ENCODE data around the gene MRPL37.

MRPL37 gene

GRCh38 chr1:54240741-54241335, 40.9 kb downstream of the MRPL37 start:
- no peak overlapping the region for H3K4me3 ChIP-seq (ENCODE audit: low read depth, low read length)
- H3K27me3 ChIP-seq (ENCODE audit: insufficient read depth, low read depth, severe bottlenecking) = no peaks in the 10 kb centered on the region
- no peak for TF ChIP-seq CTCF (IDR thresholded peaks at IDR 0.05; ENCODE audit: low read depth, low read length)
- H3K36me3 ChIP-seq = peaks cover 91% of the 10 kb centered on the region
- no peak for DNase-seq
- H3K9me3 ChIP-seq (ENCODE audit: severe bottlenecking) = no peaks in the 10 kb centered on the region
- peak overlapping the region; percentile 29; the same call in 1 of the 2 replicates for H3K27ac ChIP-seq

- H3K9me3 ChIP-seq (ENCODE audit: severe bottlenecking) = no peaks in the 10 kb centered on the region
- DNase-seq = no peak
- H3K27me3 ChIP-seq (ENCODE audit: insufficient read depth, low read depth, severe bottlenecking) = no peaks in the 10 kb centered on the region
- H3K4me3 ChIP-seq (ENCODE audit: low read depth, low read length) = no peak overlapping the region
- peaks cover 88% of the 10 kb centered on the region for H3K36me3 ChIP-seq
- no peak overlapping the region for H3K27ac ChIP-seq
- TF ChIP-seq CTCF (IDR thresholded peaks at IDR 0.05; ENCODE audit: low read depth, low read length) = no peak
Measured at GRCh38 chr1:54241364-54241763, 41.4 kb downstream of the MRPL37 start.

- no peaks in the 10 kb centered on the region for H3K27me3 ChIP-seq (ENCODE audit: insufficient read depth, low read depth, severe bottlenecking)
- H3K9me3 ChIP-seq (ENCODE audit: severe bottlenecking) = no peaks in the 10 kb centered on the region
- TF ChIP-seq CTCF (IDR thresholded peaks at IDR 0.05; ENCODE audit: low read depth, low read length) = no peak
- H3K27ac ChIP-seq = no peak overlapping the region
- DNase-seq = no peak
- H3K36me3 ChIP-seq = peaks cover 88% of the 10 kb centered on the region
- no peak overlapping the region for H3K4me3 ChIP-seq (ENCODE audit: low read depth, low read length)
Measured at GRCh38 chr1:54243022-54243421, 43.1 kb downstream of the MRPL37 start.

GRCh38 chr1:54244655-54245054, 44.7 kb downstream of the MRPL37 start:
- H3K27me3 ChIP-seq (ENCODE audit: insufficient read depth, low read depth, severe bottlenecking) = no peaks in the 10 kb centered on the region
- no peak overlapping the region for H3K4me3 ChIP-seq (ENCODE audit: low read depth, low read length)
- H3K36me3 ChIP-seq = peaks cover 86% of the 10 kb centered on the region
- no peak overlapping the region for H3K27ac ChIP-seq
- DNase-seq = no peak
- H3K9me3 ChIP-seq (ENCODE audit: severe bottlenecking) = no peaks in the 10 kb centered on the region
- TF ChIP-seq CTCF (IDR thresholded peaks at IDR 0.05; ENCODE audit: low read depth, low read length) = no peak

GRCh38 chr1:54245501-54245900, 45.5 kb downstream of the MRPL37 start:
- H3K36me3 ChIP-seq = peaks cover 93% of the 10 kb centered on the region
- peak overlapping the region; percentile 63 for H3K27ac ChIP-seq
- H3K9me3 ChIP-seq (ENCODE audit: severe bottlenecking) = no peaks in the 10 kb centered on the region
- H3K4me3 ChIP-seq (ENCODE audit: low read depth, low read length) = no peak overlapping the region
- TF ChIP-seq CTCF (IDR thresholded peaks at IDR 0.05; ENCODE audit: low read depth, low read length) = no peak
- H3K27me3 ChIP-seq (ENCODE audit: insufficient read depth, low read depth, severe bottlenecking) = no peaks in the 10 kb centered on the region
- DNase-seq = no peak

- Histone ChIP-seq H3K4me3 (ENCODE audit: low read depth, low read length) (no peak overlapping the region), H3K27ac (peak overlapping the region; percentile 67), H3K9me3 (ENCODE audit: severe bottlenecking) (no peaks in the 10 kb centered on the region), H3K27me3 (ENCODE audit: insufficient read depth, low read depth, severe bottlenecking) (no peaks in the 10 kb centered on the region), H3K36me3 (peaks cover 93% of the 10 kb centered on the region)
- peak; percentile 90 for DNase-seq
- TF ChIP-seq CTCF (IDR thresholded peaks at IDR 0.05; ENCODE audit: low read depth, low read length) = no peak
Measured at GRCh38 chr1:54246116-54246721, 46.3 kb downstream of the MRPL37 start.
